HG02610 (cell line): ENCODE data around the gene ANKFN1.

ENCODE experiments used
- ATAC-seq: cut with Tn5 transposase; IDR thresholded peaks from one replicate; pipeline ENCODE4 v1.9.1; 2021; ENCODE audit warnings: mild to moderate bottlenecking, moderate library complexity; ENCODE audit not compliant: unreplicated experiment

ANKFN1 gene

DNA sequence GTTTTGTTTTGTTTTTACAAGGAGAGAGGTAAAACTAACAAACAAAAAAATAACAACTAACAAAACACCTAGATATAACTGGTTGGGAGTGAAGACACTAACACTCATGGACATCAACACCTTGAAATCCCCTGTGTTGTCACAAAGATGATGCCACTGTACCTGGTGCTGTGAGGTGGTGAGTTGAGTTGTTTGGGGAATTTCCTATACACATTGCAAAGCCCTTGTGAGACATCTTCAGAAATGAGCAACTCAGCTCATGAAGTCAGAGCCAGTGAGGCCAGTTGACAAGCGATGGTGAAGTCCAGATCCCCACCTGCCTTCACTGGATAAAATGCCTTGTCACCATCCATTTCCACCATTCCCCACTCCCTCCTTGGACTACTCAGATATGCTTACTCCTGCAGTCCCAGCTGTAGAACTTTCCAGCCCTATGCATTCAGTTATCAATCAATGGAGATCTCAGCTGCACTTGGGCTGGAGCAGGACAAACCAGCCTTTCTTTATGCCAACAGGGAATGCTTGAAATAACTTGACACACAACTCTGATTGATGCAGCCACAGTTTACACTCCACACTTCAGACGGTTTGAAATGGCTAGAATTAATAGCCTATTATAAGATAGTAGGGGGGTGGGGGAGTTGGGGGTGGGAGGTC lies 22.2 kb downstream of the ANKFN1 start:
- ATAC-seq = peak; percentile 84

DNA sequence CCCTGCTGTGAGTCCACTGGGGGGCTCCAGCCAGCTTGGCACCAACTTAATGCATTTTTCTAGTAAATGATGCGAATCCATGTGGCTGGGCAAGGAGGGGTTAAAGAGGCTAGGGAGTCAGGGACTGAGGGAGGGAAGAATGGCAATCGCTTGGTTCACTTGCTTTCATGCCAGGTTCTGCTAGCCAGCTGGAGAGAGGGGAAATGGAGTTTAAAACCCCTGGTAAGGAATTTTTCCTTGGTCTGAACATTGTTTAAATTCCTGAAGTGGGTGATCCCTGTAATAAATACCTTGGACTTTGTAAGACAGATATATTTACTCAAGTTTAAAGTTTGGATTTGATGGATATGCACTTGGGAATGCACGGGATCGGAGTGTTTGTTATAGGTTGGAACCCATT lies 22.8 kb downstream of the ANKFN1 start:
- ATAC-seq = no peak

DNA sequence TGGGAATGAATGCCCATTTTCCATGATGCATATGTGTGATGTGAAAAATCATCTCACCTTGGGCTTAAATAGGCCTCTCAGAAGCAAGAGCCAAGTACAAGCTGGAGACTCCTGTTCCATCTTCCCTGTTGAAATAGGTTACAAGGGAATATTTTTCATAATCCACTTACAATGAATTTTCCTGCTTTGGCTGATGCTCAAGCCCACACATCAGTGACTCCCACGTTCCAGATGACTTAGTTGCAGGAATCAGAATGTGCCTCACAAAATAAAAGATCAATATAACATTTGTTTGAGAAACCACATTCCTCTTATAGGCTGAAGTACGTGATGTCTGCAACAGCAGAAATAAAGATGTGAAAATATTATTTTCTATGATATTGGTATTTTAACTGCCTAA lies 24.1 kb downstream of the ANKFN1 start:
- ATAC-seq = no peak

DNA sequence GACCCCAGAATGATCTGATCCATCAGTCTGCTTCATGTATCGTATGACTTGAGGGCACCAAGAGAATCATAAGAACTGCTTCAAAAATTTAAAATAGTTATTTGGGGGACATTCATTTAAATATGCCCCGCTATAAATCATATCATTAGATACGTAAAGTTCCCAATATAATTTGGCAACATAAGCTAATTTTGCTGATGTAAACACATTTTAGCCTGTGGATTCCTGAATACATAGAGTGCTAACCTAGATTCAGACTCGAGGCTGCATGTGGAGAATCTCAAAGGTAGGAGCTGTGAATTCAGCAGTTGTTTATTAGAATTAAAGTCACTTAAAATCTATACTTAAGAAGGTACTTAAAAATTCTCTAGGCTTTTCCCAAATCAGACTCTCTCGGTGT lies 24.9 kb downstream of the ANKFN1 start:
- no peak for ATAC-seq

DNA sequence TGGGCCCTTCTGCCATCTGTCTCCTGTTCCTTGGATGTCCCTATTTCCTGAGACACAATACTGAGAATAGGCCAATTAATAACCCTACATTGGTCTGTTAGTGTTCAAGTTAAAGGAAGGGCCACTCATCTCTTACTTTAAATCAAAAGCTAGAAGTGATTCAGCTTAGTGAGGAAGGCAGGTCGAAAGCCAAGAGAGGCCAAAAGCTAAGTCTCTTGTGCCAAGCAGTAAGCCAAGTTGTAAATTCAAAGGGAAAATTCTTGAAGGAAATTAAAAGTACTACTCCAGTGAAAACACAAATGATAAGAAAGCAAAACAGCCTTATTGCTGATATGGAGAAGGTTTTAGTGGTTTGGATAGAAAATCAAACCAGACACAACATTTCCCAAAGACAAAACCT lies 28.8 kb downstream of the ANKFN1 start:
- no peak for ATAC-seq

DNA sequence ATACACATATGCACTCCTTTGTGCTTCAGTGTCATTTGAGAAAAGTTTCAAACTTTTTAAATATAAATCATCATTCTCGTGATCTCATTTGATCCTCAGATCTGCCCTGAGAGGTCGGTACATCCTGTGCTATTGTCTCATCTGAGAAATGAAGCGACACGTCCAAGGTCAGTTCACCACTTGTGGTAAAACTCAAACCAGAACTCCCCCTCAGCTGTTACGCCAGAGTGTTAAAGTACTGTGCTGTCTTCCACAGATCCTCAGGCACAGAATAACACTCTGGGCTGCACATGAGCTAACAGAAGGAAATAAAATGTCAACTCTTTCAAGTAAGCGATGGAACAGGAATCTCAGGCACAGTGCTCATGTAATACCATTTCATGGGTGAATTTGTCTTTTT lies 31.4 kb downstream of the ANKFN1 start:
- ATAC-seq = no peak

DNA sequence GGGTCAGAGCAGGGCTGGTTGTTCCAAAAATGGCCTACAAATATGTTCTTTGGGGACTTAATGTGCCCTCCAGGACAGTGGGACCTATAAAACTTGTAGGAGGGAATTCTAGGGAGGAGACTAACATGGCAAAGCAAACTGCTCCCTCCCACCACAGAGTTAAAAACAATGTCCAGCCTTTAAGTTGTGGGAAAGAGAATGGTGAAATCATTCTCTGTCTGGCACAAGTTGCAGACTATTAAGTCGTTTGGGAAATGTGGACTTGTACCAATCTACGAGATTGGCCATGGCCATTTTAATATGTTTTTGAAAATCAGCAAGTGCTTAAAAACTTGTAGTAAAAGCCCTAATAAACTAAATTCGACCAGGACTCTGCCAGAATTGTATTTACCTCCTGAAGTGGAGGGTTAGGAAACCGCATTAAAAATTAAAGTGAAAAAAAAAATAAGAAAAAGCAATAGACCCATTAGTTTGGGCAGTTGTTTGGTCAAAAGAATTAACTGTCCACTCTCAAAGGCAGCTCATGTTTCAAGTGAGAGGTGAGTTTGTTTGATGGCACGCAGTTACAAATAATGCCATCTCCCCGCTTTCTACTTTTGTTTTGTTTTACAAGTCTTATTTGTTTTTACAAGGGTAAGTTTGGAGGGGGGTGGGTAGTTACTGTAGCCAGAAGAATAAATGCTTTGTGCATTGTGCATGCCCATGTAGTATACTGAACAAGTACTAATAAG lies 32.4 kb downstream of the ANKFN1 start:
- no peak for ATAC-seq

DNA sequence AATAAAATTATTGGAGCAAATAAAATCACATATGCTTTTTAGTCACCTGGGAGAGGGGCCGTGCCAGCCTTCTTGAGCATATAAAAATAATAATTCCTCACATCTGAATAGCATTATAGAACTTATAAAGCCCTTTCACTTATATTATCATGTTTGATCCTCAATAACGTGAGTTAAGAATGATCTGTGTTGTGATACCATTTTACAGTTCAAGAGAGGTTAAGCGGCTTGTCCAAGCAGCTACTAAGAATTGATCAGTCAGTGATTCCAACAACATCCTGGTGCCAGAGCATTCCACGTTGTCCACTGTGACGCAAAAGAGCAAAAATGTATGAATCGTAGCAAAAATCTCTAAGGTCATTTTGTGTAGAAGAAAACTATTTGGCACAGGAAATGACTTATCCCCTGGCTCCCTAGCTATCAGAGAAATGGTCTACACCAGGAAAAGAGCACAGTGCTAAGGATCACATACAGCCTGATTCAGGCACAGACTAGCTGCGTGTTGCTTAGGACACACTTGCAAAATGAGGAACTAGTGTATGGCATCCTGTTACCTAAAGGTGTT lies 33.0 kb downstream of the ANKFN1 start:
- ATAC-seq = no peak

DNA sequence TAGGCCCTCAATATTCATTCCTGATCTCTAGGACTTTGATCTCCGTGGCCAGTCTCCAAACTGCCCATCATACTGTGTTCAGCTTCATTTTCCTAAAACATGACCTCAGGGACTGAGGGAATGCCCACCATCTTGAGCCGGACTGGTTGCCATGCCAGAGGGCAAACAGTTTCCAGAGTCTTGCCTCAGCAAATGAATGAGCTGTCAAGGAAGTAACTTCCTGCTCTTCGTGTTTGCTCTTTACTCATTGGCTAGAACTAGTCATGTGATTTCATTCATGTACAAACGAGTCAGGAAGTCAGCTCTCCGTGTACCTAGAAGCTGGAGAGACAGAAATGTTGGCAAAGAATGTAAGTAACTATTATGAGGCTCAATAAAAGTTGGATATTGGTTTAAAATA lies 50.2 kb downstream of the ANKFN1 start:
- no peak for ATAC-seq

DNA sequence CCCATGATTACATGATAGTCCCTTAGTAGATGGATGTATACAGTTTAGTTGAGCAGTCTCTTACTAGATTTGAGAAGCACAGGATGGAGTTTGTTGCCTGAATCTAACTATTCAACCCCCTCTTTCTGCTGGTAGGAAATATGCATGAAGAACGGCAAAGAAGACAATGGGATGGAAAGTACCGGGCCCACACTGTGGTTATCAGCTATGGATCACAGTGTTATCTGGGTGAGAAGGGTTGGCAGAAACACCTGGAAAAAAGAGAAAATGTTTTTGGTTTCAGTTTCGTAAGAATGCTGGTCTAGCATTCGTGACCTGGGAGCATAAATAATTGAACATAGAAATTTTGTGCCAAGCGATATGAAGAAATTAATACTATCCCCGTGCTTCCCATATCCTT lies 53.1 kb downstream of the ANKFN1 start:
- no peak for ATAC-seq

DNA sequence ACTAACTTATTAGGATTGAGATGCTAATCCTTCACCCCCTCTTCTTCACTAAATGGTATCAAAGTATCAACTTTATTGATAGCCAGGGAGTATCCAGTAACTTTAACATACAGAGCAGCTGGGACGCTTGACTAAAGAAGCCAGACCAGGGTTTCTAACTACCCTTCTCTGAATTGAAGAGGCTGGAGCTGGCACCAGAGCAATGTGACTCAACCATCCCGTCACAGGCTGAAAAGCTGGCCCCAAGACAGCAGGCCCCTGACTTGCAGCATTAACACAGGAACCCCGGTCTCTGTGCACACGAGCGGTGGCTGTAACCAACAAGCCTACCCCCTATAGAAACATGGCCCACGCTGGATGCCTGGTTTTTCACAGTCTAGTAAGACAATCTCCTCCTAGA lies 59.8 kb downstream of the ANKFN1 start:
- ATAC-seq = no peak

DNA sequence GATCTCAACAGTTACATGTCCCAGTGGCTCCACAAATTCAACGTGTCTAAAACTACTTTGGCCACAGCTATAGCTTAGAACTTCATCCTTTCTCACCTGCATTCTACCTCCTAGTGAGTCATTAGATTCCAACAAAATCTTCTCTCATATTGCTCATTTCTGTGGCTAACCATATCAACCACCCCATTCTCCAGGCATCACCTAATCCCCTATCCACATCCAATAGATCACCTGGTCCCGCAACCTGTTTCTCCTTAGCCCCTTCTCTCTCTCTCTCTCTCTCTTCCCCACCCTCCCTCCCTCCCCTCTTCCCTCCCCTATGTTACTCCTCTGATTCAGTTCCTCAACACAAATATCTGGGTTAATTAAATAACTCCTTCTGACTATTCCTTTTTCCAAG lies 64.6 kb downstream of the ANKFN1 start:
- ATAC-seq = no peak

DNA sequence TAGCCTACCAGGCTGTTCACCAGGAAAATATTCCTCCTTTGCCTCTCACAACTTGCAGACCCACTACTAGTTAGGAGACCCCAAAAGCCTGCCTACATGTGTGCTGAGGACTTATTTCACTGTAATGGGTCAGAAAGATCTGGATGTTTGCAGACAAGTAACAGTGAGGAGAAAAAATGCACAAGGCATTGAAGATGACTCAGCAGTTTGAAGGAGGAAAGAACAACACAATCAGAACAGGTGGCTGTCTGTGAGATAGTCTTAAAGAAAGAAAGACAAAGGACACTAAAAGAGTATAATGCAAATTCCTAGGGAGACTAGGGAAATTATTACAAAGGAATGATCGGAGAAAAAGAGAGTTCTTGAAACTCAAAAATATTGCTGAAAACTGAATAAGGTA lies 69.0 kb downstream of the ANKFN1 start:
- no peak for ATAC-seq

DNA sequence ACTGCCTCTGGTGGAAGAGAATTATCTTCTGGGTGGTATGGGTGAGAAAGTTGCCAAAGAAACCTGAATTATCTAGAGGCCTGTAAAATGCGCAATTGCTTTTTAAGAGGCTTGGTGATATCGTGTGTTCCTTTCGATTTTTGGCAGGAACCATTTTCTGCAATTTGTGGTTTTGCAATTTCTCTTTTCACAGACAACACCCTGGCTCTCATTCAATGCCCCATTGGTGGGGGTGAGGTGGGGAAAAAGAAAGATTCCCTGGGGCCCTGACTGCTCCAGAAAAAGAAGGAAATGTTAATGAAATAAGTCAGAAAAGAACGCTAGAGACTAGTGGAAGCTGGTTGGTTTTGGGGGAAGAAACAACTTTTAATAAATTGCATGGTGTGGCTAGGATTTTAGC lies 77.4 kb downstream of the ANKFN1 start:
- ATAC-seq = no peak

DNA sequence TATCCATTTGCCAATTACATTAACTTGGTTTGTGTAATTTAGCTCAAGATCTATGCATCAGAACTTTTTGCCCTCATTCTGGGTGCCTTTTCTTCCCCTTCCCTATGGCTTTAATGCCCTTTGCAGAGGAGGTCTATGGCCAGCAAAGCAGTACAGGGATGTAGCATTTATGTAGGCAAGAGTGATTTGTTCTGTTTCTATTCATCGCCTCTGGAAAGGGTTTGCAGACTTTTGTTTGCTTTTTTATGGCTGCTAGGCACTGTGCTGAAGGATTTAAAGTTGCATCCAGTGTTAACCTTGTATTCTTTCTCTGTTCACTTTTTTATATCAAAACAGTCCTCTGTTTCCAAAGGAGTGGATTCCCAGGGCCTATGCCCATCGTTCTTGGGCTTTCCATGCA lies 78.0 kb downstream of the ANKFN1 start:
- ATAC-seq = no peak

DNA sequence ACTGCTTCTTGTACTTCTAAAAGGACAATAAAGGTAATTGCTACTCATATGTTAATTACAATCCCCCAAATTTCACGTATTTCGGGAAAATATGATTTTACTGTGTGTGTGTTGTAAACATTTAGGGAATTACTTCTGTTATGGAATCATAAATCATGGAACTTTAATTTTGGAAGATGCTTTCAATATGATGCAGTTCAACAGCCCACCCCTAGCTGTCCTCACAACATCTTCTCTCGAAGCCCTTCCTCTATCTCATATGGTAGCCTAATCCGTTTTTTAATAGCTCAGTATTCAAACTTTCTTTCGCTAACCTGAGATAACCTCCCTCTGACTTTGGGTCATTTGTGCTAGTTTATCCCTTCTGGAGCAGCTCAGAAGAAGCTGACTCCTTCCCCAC lies 78.4 kb downstream of the ANKFN1 start:
- no peak for ATAC-seq

DNA sequence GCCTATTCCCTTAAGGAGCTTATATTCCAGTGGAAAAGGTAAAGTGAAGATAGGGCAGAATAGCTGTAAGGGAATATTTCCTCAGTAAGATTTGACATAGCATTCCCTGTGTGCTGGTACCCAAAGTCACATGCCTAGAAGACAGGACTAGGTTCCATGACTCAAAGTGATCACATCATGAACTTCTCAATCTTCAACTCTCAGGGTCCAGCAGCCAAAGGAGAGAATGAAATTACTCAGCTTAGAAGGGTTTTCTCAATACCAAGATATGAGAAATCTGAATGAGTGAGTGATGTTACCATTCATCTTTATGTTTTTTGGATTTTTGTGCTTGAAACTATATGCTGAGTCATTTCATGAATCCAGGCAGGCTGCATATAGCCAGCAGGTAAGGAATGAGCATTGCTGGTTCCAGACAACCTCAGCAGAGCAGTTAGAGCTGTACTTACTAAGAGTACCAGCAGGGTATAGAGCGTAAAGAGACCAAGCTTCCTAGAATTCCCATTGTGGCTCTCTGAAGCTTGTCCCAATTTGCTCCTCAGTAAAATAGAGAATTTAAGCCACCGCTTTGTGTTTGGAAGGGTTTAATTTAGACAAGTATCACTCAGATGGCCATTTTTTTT lies 91.1 kb downstream of the ANKFN1 start:
- no peak for ATAC-seq

DNA sequence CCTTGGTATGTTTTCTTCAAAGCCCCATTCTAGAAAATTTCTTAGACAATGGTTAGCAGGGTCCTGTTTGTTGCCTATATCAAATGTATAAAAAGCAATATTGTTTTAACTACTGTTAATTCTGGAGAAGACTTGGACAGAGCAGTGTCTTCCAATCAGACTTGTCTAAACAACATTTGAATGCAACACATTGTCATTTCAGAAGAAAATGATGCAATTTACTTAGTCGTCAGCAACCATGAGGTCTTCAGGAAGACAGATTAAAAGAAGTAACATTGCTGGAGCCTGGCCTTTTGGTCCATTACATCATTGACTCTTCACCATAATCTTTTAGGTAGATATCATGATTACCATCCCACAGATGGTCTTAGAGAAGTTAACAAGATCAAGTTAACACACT lies 94.5 kb downstream of the ANKFN1 start:
- no peak for ATAC-seq

DNA sequence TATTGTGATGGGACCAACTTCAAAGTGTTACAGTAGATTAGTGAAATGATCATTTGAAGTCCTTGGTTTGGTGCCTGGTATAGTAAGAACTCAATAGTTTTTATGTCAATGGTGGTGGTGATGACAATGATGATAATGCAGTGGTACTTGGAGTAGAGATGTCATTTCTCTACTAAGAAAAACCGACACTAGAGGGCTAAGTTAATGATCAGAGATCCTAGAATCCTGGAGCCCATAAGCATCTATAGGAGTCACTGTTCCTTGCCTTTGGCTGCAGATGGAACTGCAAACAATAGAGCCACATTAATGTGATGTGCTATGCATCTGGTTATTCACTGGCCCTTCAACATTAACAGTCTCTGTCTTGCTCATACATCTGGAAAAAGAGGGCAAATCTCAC lies 103.8 kb downstream of the ANKFN1 start:
- no peak for ATAC-seq

DNA sequence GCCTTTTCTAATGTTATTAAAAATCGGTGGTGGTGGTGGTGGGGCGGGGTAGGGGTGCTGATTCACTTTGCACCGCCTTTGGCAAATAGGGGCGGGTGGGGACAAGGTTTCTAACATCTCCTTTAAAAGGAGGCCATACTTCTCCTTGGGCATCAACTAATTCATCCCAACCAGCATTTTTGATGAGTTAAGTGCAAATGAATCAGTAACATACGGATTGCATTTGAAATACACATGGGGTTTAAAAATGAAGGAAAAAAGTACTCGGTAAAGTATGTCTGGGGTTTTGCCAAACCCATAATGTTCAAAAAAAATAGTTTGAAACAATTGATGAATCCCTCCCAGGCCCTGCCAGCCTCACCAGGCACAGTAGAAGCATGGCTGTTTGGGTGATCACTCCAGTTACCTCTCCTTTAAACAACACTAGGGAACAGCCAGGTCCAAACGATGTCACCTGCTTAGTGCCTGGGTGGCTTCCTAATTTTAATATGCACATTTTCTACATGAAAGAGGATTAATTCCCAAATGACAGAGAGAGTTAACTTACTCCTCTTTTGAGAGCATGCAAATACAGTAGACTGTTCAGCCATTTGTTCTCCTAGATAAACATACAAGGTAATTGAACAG lies 107.2 kb downstream of the ANKFN1 start:
- ATAC-seq = no peak

DNA sequence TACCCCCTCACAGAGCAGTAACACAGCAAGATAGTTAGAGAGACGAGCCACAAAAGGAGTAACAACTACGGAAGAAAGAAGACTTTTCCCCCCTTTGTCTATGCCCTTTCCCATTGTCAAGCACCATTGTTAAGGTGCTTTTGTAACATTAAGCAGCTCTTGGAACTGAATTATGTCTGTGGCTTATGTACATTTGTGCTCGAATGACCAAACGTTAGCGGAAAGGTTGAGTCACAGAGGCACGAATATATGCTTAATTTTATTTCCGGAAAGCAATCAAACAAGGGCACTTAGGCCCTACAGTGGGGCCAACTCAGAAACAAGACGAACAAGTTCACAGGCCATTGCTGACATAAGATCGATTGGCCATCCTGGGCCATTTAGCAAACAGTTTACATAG lies 109.5 kb downstream of the ANKFN1 start:
- no peak for ATAC-seq
